IMR-90 (cell line): ENCODE results near the gene CCDC63. TPM values are rescaled to one million over a fixed set of nuclear protein-coding genes. Genes with fewer than 3 reads are reported as not detected.

Experiments used
- ATAC-seq: fragments of 200-7000 bp; cut with Tn5 transposase; 2 replicates; pipeline ENCODE4 v1.9.1; 2020; ENCODE audit warnings: low read depth, mild to moderate bottlenecking, moderate library complexity
- BruUV-seq: library from RNA; stranded (reverse); fragments of 400-500 nt; replicated peaks from 2 replicates; lab custom pipeline; 2021; lab: Mats Ljungman, UMichigan
- CTCF ChIA-PET: fragments of 300-600 bp; formaldehyde crosslinking; extraction: SDS; loops from one replicate; lab custom pipeline; 2021; ENCODE audit warnings: antibody characterized with exemption; lab: Yijun Ruan, JAX
- POLR2A ChIA-PET: fragments of 300-600 bp; sonication (Branson Sonifier 250); formaldehyde crosslinking; loops from one replicate; lab custom pipeline; 2022; ENCODE audit warnings: antibody characterized with exemption; ENCODE audit not compliant: unreplicated experiment; lab: Charles Lee
- DNase-seq: peaks from one replicate; pipeline ENCODE4 v3.0.0; 2013
- H2AFZ ChIP-seq: replicated peaks from 2 replicates; pipeline ENCODE3; 2013; ENCODE audit warnings: low read length, mild to moderate bottlenecking; ENCODE audit not compliant: poor library complexity
- H2AK5ac ChIP-seq: 2 replicates; pipeline ENCODE4 v1.6.1; 2013; ENCODE audit warnings: low read depth, low read length, inconsistent platforms
- H2AK9ac ChIP-seq: replicated peaks from 2 replicates; pipeline ENCODE3; 2013; ENCODE audit warnings: mild to moderate bottlenecking, low read depth, low read length, moderate library complexity; ENCODE audit not compliant: poor library complexity
- H2BK120ac ChIP-seq: 2 replicates; pipeline ENCODE4 v1.6.1; 2013; ENCODE audit warnings: low read depth, low read length, inconsistent platforms
- H2BK15ac ChIP-seq: 3 replicates; pipeline ENCODE4 v1.6.1; 2013; ENCODE audit warnings: low read depth, low read length, inconsistent platforms
- H2BK20ac ChIP-seq: 2 replicates; pipeline ENCODE4 v1.6.1; 2013; ENCODE audit warnings: low read depth, mild to moderate bottlenecking, inconsistent platforms, low read length, moderate library complexity
- H2BK5ac ChIP-seq: 2 replicates; pipeline ENCODE4 v1.6.1; 2013; ENCODE audit warnings: mild to moderate bottlenecking, low read depth, low read length, inconsistent platforms; ENCODE audit not compliant: poor library complexity, severe bottlenecking
- H3K14ac ChIP-seq: replicated peaks from 2 replicates; pipeline ENCODE4 v1.6.1; 2013; ENCODE audit warnings: low read depth, low read length, inconsistent platforms
- H3K18ac ChIP-seq: 2 replicates; pipeline ENCODE4 v1.6.1; 2013; ENCODE audit warnings: low read depth, low read length, control low read depth
- H3K23ac ChIP-seq: 2 replicates; pipeline ENCODE4 v1.6.1; 2013; ENCODE audit warnings: low read depth, low read length, inconsistent platforms
- H3K27ac ChIP-seq: 2 replicates; pipeline ENCODE4 v1.5.1; 2013; ENCODE audit warnings: mild to moderate bottlenecking, control low read depth, low read length; ENCODE audit not compliant: insufficient read depth
- H3K27me3 ChIP-seq: 2 replicates; pipeline ENCODE4 v1.6.1; 2013; ENCODE audit warnings: low read length; ENCODE audit not compliant: control insufficient read depth, insufficient read depth
- H3K36me3 ChIP-seq: 2 replicates; pipeline ENCODE4 v1.6.1; 2013; ENCODE audit warnings: low read length, mixed read lengths; ENCODE audit not compliant: control insufficient read depth, insufficient read depth
- H3K4ac ChIP-seq: 2 replicates; pipeline ENCODE4 v1.6.1; 2013; ENCODE audit warnings: low read depth, low read length, inconsistent platforms
- H3K4me1 ChIP-seq: 2 replicates; pipeline ENCODE4 v1.6.1; 2013; ENCODE audit warnings: low read length, mixed read lengths; ENCODE audit not compliant: control insufficient read depth, insufficient read depth
- H3K4me2 ChIP-seq: 2 replicates; pipeline ENCODE4 v1.6.1; 2013; ENCODE audit warnings: low read depth, mild to moderate bottlenecking, control low read depth, low read length, moderate library complexity
- H3K4me3 ChIP-seq: 2 replicates; pipeline ENCODE4 v1.5.1; 2013; ENCODE audit warnings: low read depth, mild to moderate bottlenecking, control low read depth, low read length, moderate library complexity; ENCODE audit not compliant: insufficient read depth
- H3K56ac ChIP-seq: 2 replicates; pipeline ENCODE4 v1.6.1; 2013; ENCODE audit warnings: low read length, inconsistent platforms; ENCODE audit not compliant: insufficient read depth; ENCODE audit errors: extremely low read depth
- H3K79me1 ChIP-seq, 2 experiments: 2 replicates each; pipeline ENCODE4 v1.6.1; 2013; ENCODE audit warnings: low read length in 2 of 2, inconsistent platforms in 1 of 2, low read depth in 1 of 2
- H3K9ac ChIP-seq: 2 replicates; pipeline ENCODE4 v1.6.1; 2013; ENCODE audit warnings: low read depth, low read length, control low read depth
- H3K9me1 ChIP-seq: 2 replicates; pipeline ENCODE4 v1.6.1; 2013; ENCODE audit warnings: low read length, inconsistent platforms; ENCODE audit not compliant: insufficient read depth
- H3K9me3 ChIP-seq: 2 replicates; pipeline ENCODE4 v1.6.1; 2013; ENCODE audit warnings: low read length; ENCODE audit not compliant: control insufficient read depth, insufficient read depth
- H4K20me1 ChIP-seq: 2 replicates; pipeline ENCODE4 v1.6.1; 2013; ENCODE audit warnings: low read length, inconsistent platforms; ENCODE audit not compliant: insufficient read depth
- H4K5ac ChIP-seq: 2 replicates; pipeline ENCODE4 v1.6.1; 2013; ENCODE audit warnings: mild to moderate bottlenecking, low read depth, low read length, control low read depth
- H4K8ac ChIP-seq, 2 experiments: 2 replicates each; pipeline ENCODE4 v1.6.1; 2013; ENCODE audit warnings: low read depth in 2 of 2, low read length in 2 of 2, control low read depth in 1 of 2, inconsistent platforms in 1 of 2
- H4K91ac ChIP-seq: 2 replicates; pipeline ENCODE4 v1.6.1; 2013; ENCODE audit warnings: low read depth, low read length, inconsistent platforms; ENCODE audit not compliant: insufficient read depth
- CEBPB ChIP-seq: IDR thresholded peaks from 2 replicates; pipeline ENCODE4 v1.6.1; 2012; ENCODE audit warnings: low read depth, low read length, improper control_type of control experiment
- FOS ChIP-seq: fragments of 150-350 bp; IDR thresholded peaks from 2 replicates; pipeline ENCODE4 v1.6.1; 2016; ENCODE audit warnings: low read depth, low read length
- MAFK ChIP-seq: IDR thresholded peaks from 2 replicates; pipeline ENCODE4 v1.6.1; 2012; ENCODE audit warnings: low read depth, low read length, improper control_type of control experiment
- MAZ ChIP-seq: IDR thresholded peaks from 2 replicates; pipeline ENCODE4 v1.6.1; 2012; ENCODE audit warnings: low read depth, mild to moderate bottlenecking, low read length, improper control_type of control experiment, moderate library complexity, borderline replicate concordance
- RFX5 ChIP-seq: IDR thresholded peaks from 2 replicates; pipeline ENCODE4 v1.8.0; 2012; ENCODE audit warnings: low read depth, mild to moderate bottlenecking, low read length, moderate library complexity
- SMC3 ChIP-seq: fragments of 150-350 bp; IDR thresholded peaks from 2 replicates; pipeline ENCODE4 v1.6.1; 2016; ENCODE audit warnings: low read depth, mild to moderate bottlenecking, antibody characterized with exemption, low read length, moderate library complexity
- WGBS, 2 experiments: methylation state at CpG; one replicate each; pipeline versions ENCODE4 v1.1.5 to v1.1.7; 2013; ENCODE audit warnings: missing lambda C conversion rate in 2 of 2; ENCODE audit not compliant: insufficient read length in 1 of 2; ENCODE audit errors: extremely low coverage in 2 of 2; 5-methylcytosine and 5-hydroxymethylcytosine counted together
- dilution Hi-C: fragments of 300-500 bp; cut with HindIII; formaldehyde crosslinking; loops from one replicate; pipeline ENCODE4 v1.14.3; 2018; ENCODE audit warnings: low sequenced_read_pairs; ENCODE audit not compliant: unreplicated experiment
- in situ Hi-C: fragments of 300-500 bp; cut with MboI; formaldehyde crosslinking; loops from 3 replicates; pipeline ENCODE4 v1.14.3; 2019; ENCODE audit warnings: low sequenced_read_pairs, inconsistent platforms, mixed read lengths
- intact Hi-C: fragments of 100-400 bp; cut with micrococcal nuclease; formaldehyde crosslinking; loops from 2 replicates; pipeline ENCODE4 v1.10.0; 2022
- polyA plus RNA-seq, 3 experiments: library from polyadenylated mRNA; depleted of rRNA; stranded (reverse); fragments of >200 nt; gene quantifications; 2 replicates each; pipeline ENCODE4 v1.2.3, GENCODE V29; 2012; ENCODE audit warnings: low replicate concordance in 1 of 3
- total RNA-seq: library from RNA; depleted of rRNA; stranded (reverse); fragments of >200 nt; gene quantifications from 2 replicates; pipeline ENCODE4 v1.2.3, GENCODE V29; 2012
- TF ChIP-seq, protein P1 (sequence below): fragments of 150-350 bp; IDR thresholded peaks from 2 replicates; pipeline ENCODE4 v1.6.1; 2016; ENCODE audit warnings: low read depth, mild to moderate bottlenecking, low read length, moderate library complexity, borderline replicate concordance

The CCDC63 gene
- total and polyA plus RNA-seq, 2 of the 4 experiments (the other 2 are of a cell fraction), result not detected

DNA sequence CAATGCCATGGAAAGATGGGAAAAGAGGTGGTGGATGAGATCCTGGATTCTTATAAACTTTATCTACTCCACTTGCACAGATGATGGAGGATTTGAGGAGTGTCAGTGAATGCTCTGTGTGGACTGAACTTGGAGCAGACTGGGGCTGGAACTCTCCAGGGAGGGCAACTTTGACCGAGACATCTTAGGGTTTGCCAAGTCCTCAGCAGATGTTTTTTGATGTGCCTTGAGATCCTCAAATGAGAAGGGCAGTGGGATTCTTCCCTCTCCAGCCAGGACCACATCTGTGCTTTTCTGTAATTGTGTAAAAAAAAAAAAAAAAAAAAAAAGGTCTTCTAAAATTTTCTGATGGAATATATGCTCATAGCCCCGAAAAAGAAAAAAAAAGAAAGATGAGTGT is 96.6 kb downstream of the CCDC63 start:
- H3K56ac ChIP-seq, result no peak overlapping the region
- no peaks in the 10 kb centered on the region for H4K20me1 ChIP-seq
- H3K4me1 ChIP-seq, result no peaks in the 10 kb centered on the region
- no peak overlapping the region for H2AFZ ChIP-seq
- dilution Hi-C loops (no loop called here), in situ Hi-C loops (no loop called here), intact Hi-C loops (no loop called here)
- no peaks in the 10 kb centered on the region for H3K9me3 ChIP-seq
- no peak overlapping the region for H3K27ac ChIP-seq
- H2AK9ac ChIP-seq, result no peak overlapping the region
- H3K4me2 ChIP-seq, result no peak overlapping the region
- no peak overlapping the region for H4K5ac ChIP-seq
- CTCF ChIA-PET, result no interaction called here
- no peak overlapping the region for H3K4me3 ChIP-seq
- H2BK20ac ChIP-seq, result no peak overlapping the region
- no peak overlapping the region for H3K14ac ChIP-seq
- H3K9ac ChIP-seq, result no peak overlapping the region
- H3K23ac ChIP-seq, result no peak overlapping the region
- H2BK15ac ChIP-seq, result no peak overlapping the region
- H3K36me3 ChIP-seq, result no peaks in the 10 kb centered on the region
- no peak for ATAC-seq
- no peaks in the 10 kb centered on the region for H3K27me3 ChIP-seq
- BruUV-seq, result no TSS peak
- no peaks in the 10 kb centered on the region for H3K79me1 ChIP-seq
- H2BK5ac ChIP-seq, result no peak overlapping the region
- whole genome bisulfite sequencing, 2 experiments, result no CpG with 5 or more reads among the region's 2 CpGs
- no peak for DNase-seq
- no peak overlapping the region for H2AK5ac ChIP-seq
- H4K91ac ChIP-seq, result no peak overlapping the region
- H4K8ac ChIP-seq, result no peak overlapping the region
- POLR2A ChIA-PET, result no interaction called here
- H3K18ac ChIP-seq, result no peak overlapping the region
- TF ChIP-seq FOS, result no peak
- TF ChIP-seq MAZ, result no peak
- TF ChIP-seq SMC3, result no peak
- TF ChIP-seq, protein P1, sequence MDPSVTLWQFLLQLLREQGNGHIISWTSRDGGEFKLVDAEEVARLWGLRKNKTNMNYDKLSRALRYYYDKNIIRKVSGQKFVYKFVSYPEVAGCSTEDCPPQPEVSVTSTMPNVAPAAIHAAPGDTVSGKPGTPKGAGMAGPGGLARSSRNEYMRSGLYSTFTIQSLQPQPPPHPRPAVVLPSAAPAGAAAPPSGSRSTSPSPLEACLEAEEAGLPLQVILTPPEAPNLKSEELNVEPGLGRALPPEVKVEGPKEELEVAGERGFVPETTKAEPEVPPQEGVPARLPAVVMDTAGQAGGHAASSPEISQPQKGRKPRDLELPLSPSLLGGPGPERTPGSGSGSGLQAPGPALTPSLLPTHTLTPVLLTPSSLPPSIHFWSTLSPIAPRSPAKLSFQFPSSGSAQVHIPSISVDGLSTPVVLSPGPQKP, result no peak
- no peak for TF ChIP-seq MAFK
- TF ChIP-seq CEBPB, result no peak
- no peak for TF ChIP-seq RFX5
- H3K4ac ChIP-seq, result no peak overlapping the region
- no peak overlapping the region for H2BK120ac ChIP-seq
- H3K9me1 ChIP-seq, result no peaks in the 10 kb centered on the region
